Loucy (cell line): ENCODE data around the gene GPR152.
"Not testable (repeated sequence)": the region's sequence is repeated elsewhere in the genome, so short reads cannot be mapped to it uniquely, and the experiment has no call there.

Experiments used
- CTCF ChIP-seq: fragments of 200-600 bp; sonication (generic); conservative IDR thresholded peaks from 2 replicates; pipeline ENCODE4 v1.5.1; 2014; ENCODE audit warnings: mild to moderate bottlenecking, antibody characterized with exemption, low read length
- EZH2phosphoT487 ChIP-seq: fragments of 200-600 bp; IDR thresholded peaks from 2 replicates; pipeline ENCODE4 v1.6.1; 2018; ENCODE audit warnings: antibody characterized with exemption, mild to moderate bottlenecking, moderate library complexity, borderline replicate concordance

- TF ChIP-seq CTCF, EZH2phosphoT487: not testable (repeated sequence)
Measured at GRCh38 chr11:67465530-67465929, 13.0 kb upstream of the GPR152 start.
